ENCODE results near the gene INPP5K.
"Not testable (repeated sequence)": the region's sequence is repeated elsewhere in the genome, so short reads cannot be mapped to it uniquely, and the experiment has no call there.

The INPP5K gene

GRCh38 chr17:1467898-1468492, 48.4 kb downstream of the INPP5K start:
- no peak for DNase-seq (ENCODE audit: low read depth, low spot score)

GRCh38 chr17:1467258-1467657, 49.2 kb downstream of the INPP5K start:
- no peak for DNase-seq (ENCODE audit: low read depth, low spot score)

GRCh38 chr17:1464186-1464585, 52.2 kb downstream of the INPP5K start:
- no peak for DNase-seq (ENCODE audit: low read depth, low spot score)

- no peak for DNase-seq (ENCODE audit: low read depth, low spot score)
Measured at GRCh38 chr17:1462164-1463112, 54.0 kb downstream of the INPP5K start.

GRCh38 chr17:1461198-1461944, 55.0 kb downstream of the INPP5K start:
- no peak for DNase-seq (ENCODE audit: low read depth, low spot score)

- DNase-seq (ENCODE audit: low read depth, low spot score): peak; percentile 51
Measured at GRCh38 chr17:1460233-1460632, 56.2 kb downstream of the INPP5K start.

GRCh38 chr17:1455797-1456599, 60.4 kb downstream of the INPP5K start, which contains the start of gene CRK:
TSS of gene CRK (minus strand) at chr17:1456232. CDS start at chr17:1456117, 115 bp downstream.
- peak; percentile 99 for DNase-seq (ENCODE audit: low read depth, low spot score)

- DNase-seq (ENCODE audit: low read depth, low spot score): peak; percentile 86
Measured at GRCh38 chr17:1455291-1455796, 61.1 kb downstream of the INPP5K start.

- no peak for DNase-seq (ENCODE audit: low read depth, low spot score)
Measured at GRCh38 chr17:1454541-1454940, 61.9 kb downstream of the INPP5K start.

- DNase-seq (ENCODE audit: low read depth, low spot score): not testable (repeated sequence)
Measured at GRCh38 chr17:1453694-1454093, 62.7 kb downstream of the INPP5K start.

- no peak for DNase-seq (ENCODE audit: low read depth, low spot score)
Measured at GRCh38 chr17:1452836-1453235, 63.6 kb downstream of the INPP5K start.

- DNase-seq (ENCODE audit: low read depth, low spot score): not testable (repeated sequence)
Measured at GRCh38 chr17:1450261-1450660, 66.2 kb downstream of the INPP5K start.

GRCh38 chr17:1449412-1449967, 66.9 kb downstream of the INPP5K start:
- DNase-seq (ENCODE audit: low read depth, low spot score): no peak

- no peak for DNase-seq (ENCODE audit: low read depth, low spot score)
Measured at GRCh38 chr17:1447052-1447451, 69.4 kb downstream of the INPP5K start.

GRCh38 chr17:1446201-1446600, 70.2 kb downstream of the INPP5K start:
- no peak for DNase-seq (ENCODE audit: low read depth, low spot score)

GRCh38 chr17:1445695-1446094, 70.7 kb downstream of the INPP5K start:
- not testable (repeated sequence) for DNase-seq (ENCODE audit: low read depth, low spot score)

Data from astrocyte of the hippocampus (primary cell).